Activated CD8-positive, alpha-beta memory T cell treated with anti-CD3 and anti-CD28 coated beads, Interleukin-2, amount 50 U/mL, for 4 hours (primary cell): ENCODE data around the gene BRPF3.

Source experiments
- DNase-seq: peaks from one replicate; pipeline ENCODE4 v3.0.0-alpha.2; 2020

Gene BRPF3

GRCh38 chr6:36196113-36196879 lies at the start of gene BRPF3:
Gene BRPF3, plus strand, starts transcription at chr6:36196744. Its CDS starts 3,579 bp downstream, at chr6:36200323.
- DNase-seq: peak; percentile 76

GRCh38 chr6:36147294-36147693 lies 49.2 kb upstream of the BRPF3 start:
- no peak for DNase-seq

GRCh38 chr6:36149476-36149875 lies 47.1 kb upstream of the BRPF3 start:
- DNase-seq: no peak

GRCh38 chr6:36150283-36150682 lies 46.3 kb upstream of the BRPF3 start:
- DNase-seq: no peak

GRCh38 chr6:36154286-36154685 lies 42.3 kb upstream of the BRPF3 start:
- DNase-seq: no peak

- DNase-seq: no peak
Observed at GRCh38 chr6:36155662-36156061, 40.9 kb upstream of the BRPF3 start.

GRCh38 chr6:36160147-36160760 lies 36.3 kb upstream of the BRPF3 start:
- no peak for DNase-seq

GRCh38 chr6:36169023-36170007 lies 27.2 kb upstream of the BRPF3 start:
- DNase-seq: no peak

GRCh38 chr6:36170704-36171103 lies 25.8 kb upstream of the BRPF3 start:
- DNase-seq: no peak

GRCh38 chr6:36171573-36171972 lies 25.0 kb upstream of the BRPF3 start:
- DNase-seq: no peak

- DNase-seq: no peak
Observed at GRCh38 chr6:36177166-36177565, 19.4 kb upstream of the BRPF3 start.

GRCh38 chr6:36178544-36178943 lies 18.0 kb upstream of the BRPF3 start:
- no peak for DNase-seq

- DNase-seq: no peak
Observed at GRCh38 chr6:36180126-36180525, 16.4 kb upstream of the BRPF3 start.

- DNase-seq: no peak
Observed at GRCh38 chr6:36184311-36184710, 12.2 kb upstream of the BRPF3 start.

GRCh38 chr6:36186199-36186598 lies 10.3 kb upstream of the BRPF3 start:
- DNase-seq: no peak

- no peak for DNase-seq
Observed at GRCh38 chr6:36187446-36187845, 9.1 kb upstream of the BRPF3 start.

GRCh38 chr6:36195471-36196112 lies 952 bp upstream of the BRPF3 start:
- no peak for DNase-seq

GRCh38 chr6:36196880-36197548 lies 470 bp downstream of the BRPF3 start:
- DNase-seq: peak; percentile 100

- no peak for DNase-seq
Observed at GRCh38 chr6:36197739-36198221, 1.2 kb downstream of the BRPF3 start.

- DNase-seq: no peak
Observed at GRCh38 chr6:36198986-36199385, 2.4 kb downstream of the BRPF3 start.

GRCh38 chr6:36200154-36200891 lies 3.8 kb downstream of the BRPF3 start:
- DNase-seq: no peak
